Chondrocyte (in vitro differentiated cells): Measurements from ENCODE around the gene MYO1D. TPM values are rescaled to one million over a fixed set of nuclear protein-coding genes. Genes with fewer than 3 reads are reported as not detected.

ENCODE experiments used
- DNase-seq: peaks from one replicate; pipeline ENCODE4 v3.0.0; 2021; ENCODE audit warnings: mixed read lengths, low spot score
- H3K27ac Mint-ChIP-seq: one replicate; pipeline ENCODE4 v1.8.0; 2021; ENCODE audit warnings: mild to moderate bottlenecking, moderate library complexity, mixed read lengths; ENCODE audit not compliant: unreplicated experiment
- H3K27me3 Mint-ChIP-seq: 2 replicates; pipeline ENCODE4 v1.8.0; 2021; ENCODE audit warnings: low read depth, mixed read lengths
- H3K36me3 Mint-ChIP-seq: 2 replicates; pipeline ENCODE4 v1.8.0; 2021; ENCODE audit warnings: low read depth, mixed read lengths
- H3K4me1 Mint-ChIP-seq: 2 replicates; pipeline ENCODE4 v1.8.0; 2021; ENCODE audit warnings: low read depth, mild to moderate bottlenecking, mixed read lengths
- H3K4me3 Mint-ChIP-seq: one replicate; pipeline ENCODE4 v1.8.0; 2021; ENCODE audit warnings: mild to moderate bottlenecking, moderate library complexity, mixed read lengths; ENCODE audit not compliant: unreplicated experiment
- H3K9me3 Mint-ChIP-seq: 2 replicates; pipeline ENCODE4 v1.8.0; 2021; ENCODE audit warnings: low read depth, mixed read lengths
- total RNA-seq: library from RNA; stranded (reverse); gene quantifications from 3 replicates; pipeline ENCODE4 v1.2.1, GENCODE V29; 2021
- TF ChIP-seq, protein P1 (sequence below): fragments of 200-600 bp; sonication (generic); IDR thresholded peaks from 2 replicates; pipeline ENCODE4 v1.5.0; 2021; ENCODE audit warnings: antibody characterized with exemption, mild to moderate bottlenecking, moderate library complexity

Gene MYO1D
- total RNA-seq, 1 donor from 2014 or later, result 107 TPM

DNA sequence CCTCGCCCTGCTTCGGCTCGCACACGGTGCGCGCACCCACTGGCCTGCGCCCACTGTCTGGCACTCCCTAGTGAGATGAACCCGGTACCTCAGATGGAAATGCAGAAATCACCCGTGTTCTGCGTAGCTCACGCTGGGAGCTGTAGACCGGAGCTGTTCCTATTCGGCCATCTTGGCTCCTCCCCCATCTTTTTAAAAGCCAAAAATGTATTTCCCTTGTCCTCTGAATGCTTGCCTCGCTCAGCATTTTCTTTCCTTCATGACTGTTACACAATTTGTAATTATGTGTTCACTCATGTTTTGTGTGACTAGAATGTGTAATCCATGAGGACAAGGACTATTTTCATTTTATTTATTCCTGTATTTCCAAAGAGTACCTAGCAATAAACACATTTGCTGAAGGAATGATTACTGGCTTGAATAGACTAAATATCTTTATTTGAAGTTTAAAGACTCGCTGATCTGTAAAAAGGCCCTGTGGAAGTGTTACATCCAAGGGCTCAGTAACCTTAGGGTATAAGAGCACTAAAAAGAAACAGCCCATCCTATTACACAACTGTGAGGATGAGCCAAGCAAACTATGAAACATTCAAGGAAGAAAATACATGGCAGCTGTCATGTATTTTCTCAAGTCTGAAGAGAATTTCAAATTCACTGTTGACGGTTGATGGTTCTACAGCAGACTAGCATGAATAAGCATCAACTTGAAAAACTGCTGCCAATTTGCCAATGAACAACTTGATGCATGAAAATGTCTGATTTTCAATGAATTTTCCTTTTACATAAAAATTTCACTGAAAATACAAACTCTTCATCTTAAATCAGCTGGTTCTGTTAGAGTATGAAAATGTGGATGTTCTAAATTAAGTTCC lies 192.6 kb downstream of the MYO1D start:
- no peak for DNase-seq
- H3K4me3 Mint-ChIP-seq, result peak overlapping the region; percentile 31
- peaks cover 10% of the 10 kb centered on the region for H3K36me3 Mint-ChIP-seq
- TF ChIP-seq, protein P1, sequence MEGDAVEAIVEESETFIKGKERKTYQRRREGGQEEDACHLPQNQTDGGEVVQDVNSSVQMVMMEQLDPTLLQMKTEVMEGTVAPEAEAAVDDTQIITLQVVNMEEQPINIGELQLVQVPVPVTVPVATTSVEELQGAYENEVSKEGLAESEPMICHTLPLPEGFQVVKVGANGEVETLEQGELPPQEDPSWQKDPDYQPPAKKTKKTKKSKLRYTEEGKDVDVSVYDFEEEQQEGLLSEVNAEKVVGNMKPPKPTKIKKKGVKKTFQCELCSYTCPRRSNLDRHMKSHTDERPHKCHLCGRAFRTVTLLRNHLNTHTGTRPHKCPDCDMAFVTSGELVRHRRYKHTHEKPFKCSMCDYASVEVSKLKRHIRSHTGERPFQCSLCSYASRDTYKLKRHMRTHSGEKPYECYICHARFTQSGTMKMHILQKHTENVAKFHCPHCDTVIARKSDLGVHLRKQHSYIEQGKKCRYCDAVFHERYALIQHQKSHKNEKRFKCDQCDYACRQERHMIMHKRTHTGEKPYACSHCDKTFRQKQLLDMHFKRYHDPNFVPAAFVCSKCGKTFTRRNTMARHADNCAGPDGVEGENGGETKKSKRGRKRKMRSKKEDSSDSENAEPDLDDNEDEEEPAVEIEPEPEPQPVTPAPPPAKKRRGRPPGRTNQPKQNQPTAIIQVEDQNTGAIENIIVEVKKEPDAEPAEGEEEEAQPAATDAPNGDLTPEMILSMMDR, result no peak
- peaks cover 7% of the 10 kb centered on the region for H3K9me3 Mint-ChIP-seq
- no peaks in the 10 kb centered on the region for H3K27me3 Mint-ChIP-seq
- peaks cover 3% of the 10 kb centered on the region for H3K4me1 Mint-ChIP-seq
- no peak overlapping the region for H3K27ac Mint-ChIP-seq

DNA sequence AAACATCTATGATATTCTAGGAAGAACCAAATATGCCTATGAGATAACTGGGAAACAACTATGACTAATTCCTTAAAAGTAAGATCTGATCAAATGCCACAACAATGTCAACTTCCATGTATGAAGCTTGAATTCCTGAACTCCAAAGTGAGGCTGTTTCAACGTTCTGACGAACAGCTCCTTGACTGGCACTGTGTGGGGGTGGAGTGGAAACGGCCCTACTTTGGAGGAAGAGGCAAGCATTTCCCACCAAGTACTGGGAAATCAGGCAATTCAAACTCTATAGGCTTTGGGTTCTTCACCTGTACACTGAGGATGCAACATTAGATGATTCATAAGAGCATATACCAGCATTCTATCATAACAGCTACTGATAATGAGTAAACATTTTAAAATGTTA lies 203.0 kb downstream of the MYO1D start:
- H3K4me1 Mint-ChIP-seq, result peaks cover 18% of the 10 kb centered on the region
- no peaks in the 10 kb centered on the region for H3K27me3 Mint-ChIP-seq
- H3K9me3 Mint-ChIP-seq, result no peaks in the 10 kb centered on the region
- TF ChIP-seq, protein P1, result no peak
- no peak overlapping the region for H3K4me3 Mint-ChIP-seq
- peak overlapping the region; percentile 49 for H3K27ac Mint-ChIP-seq
- no peaks in the 10 kb centered on the region for H3K36me3 Mint-ChIP-seq
- no peak for DNase-seq

DNA sequence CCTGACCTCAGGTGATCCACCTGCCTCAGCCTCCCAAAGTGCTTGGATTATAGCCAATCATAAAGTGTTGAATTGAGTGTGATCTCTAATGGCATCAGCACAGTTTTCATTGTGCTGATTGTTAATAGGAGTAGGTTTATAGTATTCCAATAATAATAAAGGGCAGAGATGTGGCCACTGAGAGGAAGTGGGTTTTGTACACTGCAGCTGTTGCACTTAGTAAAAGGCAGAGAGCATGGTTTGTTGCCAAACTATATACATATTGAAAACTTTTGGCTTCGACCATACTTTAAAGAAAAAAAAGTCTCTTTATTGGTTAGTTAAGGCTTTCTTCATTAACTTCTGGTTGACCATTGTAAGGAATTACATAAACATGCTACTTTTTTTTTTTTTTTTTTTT lies 204.2 kb downstream of the MYO1D start:
- Mint-ChIP-seq H3K27me3 (no peaks in the 10 kb centered on the region), H3K27ac (no peak overlapping the region), H3K4me1 (peaks cover 18% of the 10 kb centered on the region), H3K4me3 (no peak overlapping the region), H3K9me3 (no peaks in the 10 kb centered on the region), H3K36me3 (no peaks in the 10 kb centered on the region)
- TF ChIP-seq, protein P1, result no peak
- no peak for DNase-seq

DNA sequence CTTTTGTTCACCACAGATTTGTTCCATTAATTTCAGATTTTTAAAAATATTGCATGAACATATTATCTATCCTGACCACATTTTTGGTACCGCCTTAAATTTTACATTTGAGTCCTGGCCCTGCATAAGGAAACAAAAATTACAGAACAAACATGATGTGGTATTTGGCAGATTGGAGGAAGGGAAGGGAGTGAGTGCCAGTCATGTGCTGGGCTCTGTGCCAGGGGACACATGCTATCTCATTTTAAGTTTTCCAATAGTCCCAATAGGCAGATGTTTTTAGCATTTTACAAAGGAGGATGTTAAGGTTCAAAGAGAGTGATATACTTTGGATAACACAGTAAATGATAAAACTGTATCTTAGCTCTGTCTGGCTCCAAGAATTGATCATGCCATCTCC lies 205.0 kb downstream of the MYO1D start:
- H3K4me1 Mint-ChIP-seq, result peaks cover 18% of the 10 kb centered on the region
- no peak for DNase-seq
- H3K27ac Mint-ChIP-seq, result peak overlapping the region; percentile 70
- TF ChIP-seq, protein P1, result no peak
- no peak overlapping the region for H3K4me3 Mint-ChIP-seq
- no peaks in the 10 kb centered on the region for H3K9me3 Mint-ChIP-seq
- no peaks in the 10 kb centered on the region for H3K36me3 Mint-ChIP-seq
- H3K27me3 Mint-ChIP-seq, result no peaks in the 10 kb centered on the region

DNA sequence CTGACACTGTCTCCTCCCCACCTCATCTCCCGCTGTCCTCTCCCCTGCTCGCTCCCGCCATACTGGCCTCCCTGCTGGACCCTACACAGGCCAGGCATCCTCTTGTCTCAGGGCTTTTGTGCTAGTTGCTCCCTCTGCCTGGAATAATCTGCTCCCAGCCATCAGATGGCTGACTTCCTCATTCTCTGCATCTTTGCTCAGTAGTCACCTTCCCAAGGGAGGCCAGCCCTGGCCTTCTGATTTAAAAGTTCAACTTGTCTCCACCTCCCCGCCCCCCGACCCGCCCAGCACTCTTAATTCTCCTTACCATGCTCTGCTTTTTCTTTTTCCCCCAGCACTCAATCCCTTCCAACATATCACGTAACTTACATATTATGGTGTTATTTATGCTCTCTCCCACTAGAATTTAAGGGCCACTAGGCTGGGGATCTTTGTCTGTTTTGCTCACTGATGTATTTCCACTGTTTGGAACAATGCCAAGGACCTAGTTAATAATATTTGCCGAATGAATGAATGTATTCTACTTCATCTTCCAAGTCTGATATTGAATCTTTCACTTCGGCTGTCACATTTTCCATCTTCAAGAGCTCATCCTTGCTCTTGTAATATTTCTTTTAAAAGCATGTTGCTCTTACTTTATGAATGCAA lies 211.9 kb downstream of the MYO1D start:
- TF ChIP-seq, protein P1, result no peak
- Mint-ChIP-seq H3K36me3 (peaks cover 2% of the 10 kb centered on the region), H3K4me1 (peaks cover 4% of the 10 kb centered on the region), H3K27ac (no peak overlapping the region), H3K9me3 (no peaks in the 10 kb centered on the region), H3K4me3 (no peak overlapping the region), H3K27me3 (no peaks in the 10 kb centered on the region)
- no peak for DNase-seq
